IPS DF 6.9 (cell line): ENCODE results near the gene RD3L.

Source experiments
- DNase-seq: peaks from one replicate; pipeline ENCODE4 v3.0.0-alpha.2; 2013; ENCODE audit warnings: low read depth, low spot score
- H3K27ac ChIP-seq: one replicate; pipeline ENCODE4 v1.5.1; 2013; ENCODE audit warnings: low read length, control low read depth
- H3K27me3 ChIP-seq: 2 replicates; pipeline ENCODE4 v1.6.1; 2013; ENCODE audit warnings: mild to moderate bottlenecking, low read length; ENCODE audit not compliant: control insufficient read depth, insufficient read depth
- H3K36me3 ChIP-seq: 2 replicates; pipeline ENCODE4 v1.6.1; 2013; ENCODE audit warnings: low read length; ENCODE audit not compliant: control insufficient read depth, insufficient read depth
- H3K4me1 ChIP-seq: 2 replicates; pipeline ENCODE4 v1.6.1; 2013; ENCODE audit warnings: low read length; ENCODE audit not compliant: control insufficient read depth, insufficient read depth
- H3K4me3 ChIP-seq: 2 replicates; pipeline ENCODE4 v1.5.1; 2013; ENCODE audit warnings: mild to moderate bottlenecking, low read length
- H3K9me3 ChIP-seq: 2 replicates; pipeline ENCODE4 v1.6.1; 2013; ENCODE audit warnings: low read length, inconsistent platforms; ENCODE audit not compliant: control insufficient read depth, insufficient read depth
- WGBS: extraction: QIAGEN DNeasy Blood & Tissue Kit; methylation state at CpG from one replicate; pipeline ENCODE4 v1.1.7; 2013; ENCODE audit warnings: mixed read lengths, missing lambda C conversion rate; ENCODE audit not compliant: insufficient read length, insufficient coverage; 5-methylcytosine and 5-hydroxymethylcytosine counted together

Gene RD3L

GRCh38 chr14:103909531-103910261 lies 32.6 kb downstream of the RD3L start:
- no CpG with 5 or more reads among the region's 26 CpGs for WGBS
- Histone ChIP-seq H3K36me3 (no peaks in the 10 kb centered on the region; the same call in 1 of the 2 replicates), H3K9me3 (no peaks in the 10 kb centered on the region), H3K27ac (no peak overlapping the region), H3K4me3 (no peak overlapping the region), H3K27me3 (no peaks in the 10 kb centered on the region), H3K4me1 (peaks cover 2% of the 10 kb centered on the region; the same call in 1 of the 2 replicates)
- DNase-seq, result no peak

DNA sequence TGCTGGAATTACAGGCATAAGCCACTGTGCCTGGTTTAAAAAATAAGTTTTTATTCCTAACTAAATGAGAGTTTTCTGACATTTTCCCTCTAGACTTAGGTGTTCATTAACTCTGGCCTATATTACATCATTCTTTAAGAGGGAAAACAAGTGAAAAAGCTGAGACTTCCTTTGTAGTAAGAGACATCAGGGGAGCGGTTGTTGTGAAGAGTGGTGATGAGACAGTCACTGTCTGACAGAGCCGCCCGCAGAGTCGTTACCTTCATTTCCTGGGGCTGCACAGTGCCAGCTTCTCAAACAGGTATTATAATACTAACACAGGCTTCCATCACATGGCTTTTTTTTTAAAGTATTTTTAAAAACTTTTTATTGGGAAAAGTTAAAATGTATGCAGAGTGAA lies 33.7 kb downstream of the RD3L start:
- Histone ChIP-seq H3K36me3 (no peaks in the 10 kb centered on the region), H3K4me1 (peaks cover 2% of the 10 kb centered on the region; the same call in 1 of the 2 replicates), H3K4me3 (no peak overlapping the region), H3K27ac (no peak overlapping the region), H3K27me3 (no peaks in the 10 kb centered on the region), H3K9me3 (no peaks in the 10 kb centered on the region)
- no CpG with 5 or more reads among the region's 4 CpGs for WGBS
- DNase-seq, result no peak

GRCh38 chr14:103905842-103906456 lies 36.4 kb downstream of the RD3L start:
- Histone ChIP-seq H3K4me3 (no peak overlapping the region), H3K27ac (no peak overlapping the region), H3K9me3 (no peaks in the 10 kb centered on the region), H3K36me3 (no peaks in the 10 kb centered on the region), H3K4me1 (peaks cover 2% of the 10 kb centered on the region; the same call in 1 of the 2 replicates), H3K27me3 (no peaks in the 10 kb centered on the region)
- 100% methylated on average over 1 of the region's 22 CpGs for WGBS
- DNase-seq, result no peak

DNA sequence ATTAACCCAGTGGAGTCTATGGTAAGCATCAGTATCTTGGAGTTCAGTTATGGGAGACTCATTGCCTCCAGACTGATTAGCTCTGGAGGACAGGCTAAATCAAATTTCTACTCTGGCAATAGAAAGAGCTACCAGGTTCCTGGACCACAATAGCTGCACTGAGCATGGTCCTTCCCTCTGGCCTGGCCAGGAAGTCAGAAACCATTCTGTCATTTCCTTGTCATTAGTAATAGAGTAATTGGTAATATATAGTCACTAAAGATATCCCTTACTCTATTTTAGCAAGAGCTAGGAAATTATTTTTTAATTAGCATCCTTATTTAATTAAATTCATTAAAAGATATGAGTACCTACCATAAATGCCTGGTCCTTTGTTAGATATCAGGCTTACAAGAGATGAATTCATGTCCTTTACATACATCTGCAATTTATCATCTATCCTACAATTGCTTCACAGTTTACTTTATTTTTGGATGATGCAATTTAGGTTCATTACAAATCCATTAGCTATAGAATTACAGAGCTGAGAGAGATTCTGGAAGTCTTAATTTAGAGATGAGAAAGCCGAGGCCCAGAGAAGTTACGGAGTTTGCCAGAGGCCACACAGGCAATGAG lies 37.7 kb downstream of the RD3L start:
- H3K36me3 ChIP-seq, result no peaks in the 10 kb centered on the region
- no peak overlapping the region for H3K4me3 ChIP-seq
- no peak overlapping the region for H3K27ac ChIP-seq
- WGBS, result no CpG with 5 or more reads among the region's 2 CpGs
- no peaks in the 10 kb centered on the region for H3K4me1 ChIP-seq
- DNase-seq, result no peak
- no peaks in the 10 kb centered on the region for H3K27me3 ChIP-seq
- H3K9me3 ChIP-seq, result no peaks in the 10 kb centered on the region

DNA sequence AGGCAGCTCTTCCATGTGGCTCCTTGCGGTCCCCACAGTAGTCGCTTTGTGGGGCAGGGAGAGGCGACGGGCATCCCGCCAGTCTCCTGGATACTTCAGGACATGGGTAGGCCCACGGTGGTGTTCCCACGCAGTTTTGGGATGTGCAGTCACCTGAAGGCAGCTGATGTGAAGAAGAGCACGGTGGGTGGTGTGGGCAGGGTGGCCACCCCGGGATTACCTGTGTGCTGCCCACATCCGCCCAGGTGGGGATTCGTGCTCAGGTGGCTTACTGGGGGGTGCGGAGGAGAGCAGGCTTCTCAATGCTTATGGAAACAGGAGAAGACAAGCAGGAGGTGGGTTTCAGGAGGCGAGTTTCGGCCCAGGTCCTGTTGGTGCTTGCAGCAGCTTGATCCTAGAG lies 42.5 kb downstream of the RD3L start:
- WGBS, result no CpG with 5 or more reads among the region's 14 CpGs
- DNase-seq, result no peak
- Histone ChIP-seq H3K9me3 (no peaks in the 10 kb centered on the region), H3K36me3 (no peaks in the 10 kb centered on the region), H3K4me1 (no peaks in the 10 kb centered on the region), H3K27me3 (no peaks in the 10 kb centered on the region), H3K4me3 (no peak overlapping the region), H3K27ac (no peak overlapping the region)

DNA sequence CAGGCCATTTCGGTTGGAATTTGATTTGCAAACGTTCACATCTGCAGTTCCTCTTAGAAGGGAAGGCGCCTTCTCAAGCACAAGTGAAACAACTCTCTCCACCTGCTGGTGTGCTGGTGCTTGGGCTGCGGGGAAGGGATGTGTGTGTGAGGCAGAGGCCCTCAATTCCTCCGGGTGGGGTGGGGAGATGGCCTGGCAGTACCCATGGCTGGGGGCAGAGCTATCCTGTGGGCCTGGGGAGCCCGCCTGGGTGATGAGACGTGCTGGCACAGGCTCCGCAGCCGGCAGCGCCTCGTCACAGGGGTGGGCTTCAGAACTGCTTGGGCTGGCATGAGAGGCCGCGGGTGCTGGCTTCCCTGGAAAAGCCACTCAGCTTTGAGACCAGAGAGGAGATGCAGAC lies 43.0 kb downstream of the RD3L start:
- Histone ChIP-seq H3K4me1 (no peaks in the 10 kb centered on the region), H3K4me3 (no peak overlapping the region), H3K36me3 (no peaks in the 10 kb centered on the region), H3K9me3 (no peaks in the 10 kb centered on the region), H3K27me3 (no peaks in the 10 kb centered on the region), H3K27ac (no peak overlapping the region)
- DNase-seq, result no peak
- WGBS, result no CpG with 5 or more reads among the region's 13 CpGs

DNA sequence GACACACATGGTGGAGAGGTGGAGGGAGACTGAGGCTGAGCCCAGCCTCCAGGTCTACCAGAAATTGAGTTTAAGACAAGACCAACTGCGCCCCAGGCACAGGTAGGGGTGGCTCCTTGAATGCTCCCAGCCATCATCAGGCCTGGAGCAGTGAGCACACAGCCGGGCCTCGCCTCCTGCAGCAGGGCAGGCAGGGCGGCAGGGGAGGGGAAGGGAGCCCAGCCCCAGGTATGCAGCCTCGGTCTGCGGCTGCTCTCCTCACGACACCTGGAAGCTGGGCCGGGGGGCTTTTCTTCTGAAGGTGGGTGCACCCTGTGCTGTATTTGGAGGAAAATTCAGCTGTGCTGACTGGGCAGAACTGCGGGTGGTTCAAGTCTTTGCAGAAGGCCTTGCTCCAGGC lies 43.6 kb downstream of the RD3L start:
- Histone ChIP-seq H3K36me3 (no peaks in the 10 kb centered on the region), H3K27ac (no peak overlapping the region), H3K27me3 (no peaks in the 10 kb centered on the region), H3K4me1 (no peaks in the 10 kb centered on the region), H3K9me3 (no peaks in the 10 kb centered on the region), H3K4me3 (no peak overlapping the region)
- DNase-seq, result no peak
- WGBS, result no CpG with 5 or more reads among the region's 9 CpGs

DNA sequence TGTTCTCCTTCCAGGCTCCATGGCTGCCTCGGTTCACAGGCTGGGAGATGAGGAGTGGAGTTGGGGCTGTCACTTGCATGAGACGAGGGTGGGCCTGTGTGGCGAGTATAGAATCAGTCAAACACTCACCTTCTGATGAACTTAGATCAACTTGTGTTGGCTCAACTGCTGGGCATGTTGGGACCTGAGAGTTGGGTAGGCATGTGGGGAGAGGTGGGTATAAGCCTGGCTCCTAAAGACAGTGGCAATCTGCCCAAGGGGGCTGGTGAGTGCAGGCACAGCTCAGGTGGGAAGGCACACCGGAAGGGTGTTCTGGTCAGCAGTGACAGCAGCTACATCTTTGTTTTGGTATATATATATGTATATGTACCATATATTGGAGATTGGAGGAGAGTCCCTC lies 44.1 kb downstream of the RD3L start:
- Histone ChIP-seq H3K4me3 (no peak overlapping the region), H3K27me3 (no peaks in the 10 kb centered on the region), H3K27ac (no peak overlapping the region), H3K4me1 (no peaks in the 10 kb centered on the region), H3K36me3 (no peaks in the 10 kb centered on the region), H3K9me3 (no peaks in the 10 kb centered on the region)
- WGBS, result no CpG with 5 or more reads among the region's 4 CpGs
- no peak for DNase-seq

- no CpG with 5 or more reads among the region's 27 CpGs for WGBS
- no peak for DNase-seq
- Histone ChIP-seq H3K36me3 (no peaks in the 10 kb centered on the region), H3K27ac (no peak overlapping the region), H3K9me3 (no peaks in the 10 kb centered on the region), H3K27me3 (no peaks in the 10 kb centered on the region), H3K4me1 (no peaks in the 10 kb centered on the region), H3K4me3 (no peak overlapping the region)
These were observed 45.0 kb downstream of the RD3L start for GRCh38 chr14:103897075-103897947.

GRCh38 chr14:103896578-103896977 lies 45.8 kb downstream of the RD3L start:
- no peaks in the 10 kb centered on the region for H3K9me3 ChIP-seq
- H3K4me1 ChIP-seq, result no peaks in the 10 kb centered on the region
- H3K36me3 ChIP-seq, result no peaks in the 10 kb centered on the region
- DNase-seq, result no peak
- no peak overlapping the region for H3K27ac ChIP-seq
- no CpG with 5 or more reads among the region's 6 CpGs for WGBS
- no peaks in the 10 kb centered on the region for H3K27me3 ChIP-seq
- no peak overlapping the region for H3K4me3 ChIP-seq
